PC-9 (cell line): Measurements from ENCODE around the gene STMN3. TPM values are rescaled to one million over a fixed set of nuclear protein-coding genes. Genes with fewer than 3 reads are reported as not detected.

Experiments
- BruUV-seq: library from RNA; stranded (reverse); fragments of 400-500 nt; replicated peaks from 2 replicates; lab custom pipeline; 2021; lab: Mats Ljungman, UMichigan
- CTCF ChIA-PET: fragments of 300-600 bp; sonication (Branson Sonifier 250); formaldehyde crosslinking; loops from one replicate; lab custom pipeline; 2022; ENCODE audit warnings: antibody characterized with exemption; lab: Charles Lee
- POLR2A ChIA-PET: fragments of 300-600 bp; sonication (Branson Sonifier 250); formaldehyde crosslinking; loops from one replicate; lab custom pipeline; 2022; ENCODE audit warnings: antibody characterized with exemption; ENCODE audit not compliant: unreplicated experiment; lab: Charles Lee
- DNase-seq, 2 experiments: peaks; one replicate each; pipeline versions ENCODE4 v3.0.0 to v3.0.0-alpha.2; 2015 to 2022; ENCODE audit warnings: mixed read lengths in 1 of 2
- H2AFZ ChIP-seq: fragments of 200-600 bp; sonication (generic); 2 replicates; pipeline ENCODE4 v1.8.1; 2017; ENCODE audit warnings: antibody characterized with exemption
- H3F3A ChIP-seq: fragments of 200-600 bp; sonication (generic); 2 replicates; pipeline ENCODE4 v1.8.1; 2017; ENCODE audit warnings: antibody characterized with exemption, mild to moderate bottlenecking, low read depth; ENCODE audit not compliant: insufficient read depth
- H3K27ac ChIP-seq: fragments of 200-600 bp; sonication (generic); 2 replicates; pipeline ENCODE4 v1.6.1; 2016; ENCODE audit warnings: mixed run types
- H3K27me3 ChIP-seq: fragments of 200-600 bp; sonication (generic); 2 replicates; pipeline ENCODE4 v1.6.1; 2016; ENCODE audit warnings: low read depth, mixed run types; ENCODE audit not compliant: insufficient read depth
- H3K36me3 ChIP-seq: fragments of 200-600 bp; sonication (generic); 2 replicates; pipeline ENCODE4 v1.6.1; 2016; ENCODE audit warnings: low read depth, mixed run types
- H3K4me1 ChIP-seq: fragments of 200-600 bp; sonication (generic); replicated peaks from 2 replicates; pipeline ENCODE4 v1.6.1; 2016; ENCODE audit warnings: mixed run types; ENCODE audit not compliant: insufficient read depth
- H3K4me2 ChIP-seq: fragments of 200-600 bp; sonication (generic); 2 replicates; pipeline ENCODE4 v1.6.1; 2017; ENCODE audit warnings: mixed run types
- H3K4me3 ChIP-seq: fragments of 200-600 bp; sonication (generic); 2 replicates; pipeline ENCODE4 v1.6.1; 2016; ENCODE audit warnings: mixed run types
- H3K79me2 ChIP-seq: fragments of 200-600 bp; sonication (generic); 2 replicates; pipeline ENCODE4 v1.6.1; 2017; ENCODE audit warnings: low read depth, mixed run types
- H3K9me2 ChIP-seq: fragments of 200-600 bp; sonication (generic); 2 replicates; pipeline ENCODE4 v1.8.1; 2017; ENCODE audit warnings: mild to moderate bottlenecking; ENCODE audit not compliant: insufficient read depth
- H3K9me3 ChIP-seq: fragments of 200-600 bp; sonication (generic); 2 replicates; pipeline ENCODE4 v1.8.1; 2016; ENCODE audit warnings: low read depth; ENCODE audit not compliant: insufficient read depth
- H4K20me1 ChIP-seq: fragments of 200-600 bp; sonication (generic); 2 replicates; pipeline ENCODE4 v1.8.1; 2017; ENCODE audit not compliant: insufficient read depth
- CTCF ChIP-seq: fragments of 200-600 bp; sonication (generic); conservative IDR thresholded peaks from 2 replicates; pipeline ENCODE4 v1.6.1; 2017; ENCODE audit warnings: mixed run types, antibody characterized with exemption, mild to moderate bottlenecking, moderate library complexity
- EZH2 ChIP-seq: fragments of 200-600 bp; sonication (generic); IDR thresholded peaks from 2 replicates; pipeline ENCODE4 v1.8.0; 2017; ENCODE audit warnings: antibody characterized with exemption, low read depth
- intact Hi-C: fragments of 100-400 bp; cut with micrococcal nuclease; formaldehyde crosslinking; loops from one replicate; pipeline ENCODE4 v1.10.0; 2022; ENCODE audit not compliant: unreplicated experiment
- total RNA-seq: library from RNA; stranded (reverse); gene quantifications from 2 replicates; pipeline ENCODE4 v1.2.3, GENCODE V29; 2021

Gene STMN3
- total RNA-seq, 1 experiment from 2014 or later, result 24.3 TPM

- 0 out of 2 replicates have a peak overlapping the region, but pooled peaks have one; percentile 10 for H3K4me2 ChIP-seq
- H3K27me3 ChIP-seq, result no peaks in the 10 kb centered on the region
- peaks cover 64% of the 10 kb centered on the region for H3K4me1 ChIP-seq
- no peak overlapping the region for H2AFZ ChIP-seq
- H3F3A ChIP-seq, result peaks cover 45% of the 10 kb centered on the region
- peaks cover 9% of the 10 kb centered on the region; the same call in 1 of the 2 replicates for H3K79me2 ChIP-seq
- CTCF ChIA-PET, result interaction anchor here (0.5 kb wide), 1 partner anchor 235 kb away, joined by 4 read pairs; no protein-coding TSS in a partner anchor
- POLR2A ChIA-PET, result interaction anchor here (0.6 to 0.8 kb wide), 4 partner anchors 12 to 100 kb away, joined by 4 to 8 read pairs (median 6); no protein-coding TSS in a partner anchor
- 0 out of 2 replicates have a peak, but pooled peaks cover 3% of the 10 kb centered on the region for H3K36me3 ChIP-seq
- intact Hi-C loops, result loop anchor here (10.0 kb wide), 1 partner anchor 102 kb away; no protein-coding TSS in a partner anchor
- TF ChIP-seq EZH2 (no peak), CTCF (no peak)
- H3K9me2 ChIP-seq, result no peaks in the 10 kb centered on the region
- no TSS peak for BruUV-seq
- peak in 1 of 2 experiments; percentile 73 for DNase-seq
- H3K4me3 ChIP-seq, result no peak overlapping the region
- no peak overlapping the region for H3K27ac ChIP-seq
- H4K20me1 ChIP-seq, result no peaks in the 10 kb centered on the region
- no peaks in the 10 kb centered on the region for H3K9me3 ChIP-seq
These were observed 33.5 kb upstream of the STMN3 start for GRCh38 chr20:63686492-63687321.

GRCh38 chr20:63686094-63686491, 32.9 kb upstream of the STMN3 start:
- Histone ChIP-seq H3F3A (peaks cover 45% of the 10 kb centered on the region), H3K79me2 (peaks cover 9% of the 10 kb centered on the region; the same call in 1 of the 2 replicates), H3K4me2 (no peak overlapping the region), H4K20me1 (no peaks in the 10 kb centered on the region), H3K9me2 (no peaks in the 10 kb centered on the region), H2AFZ (no peak overlapping the region), H3K4me1 (peaks cover 64% of the 10 kb centered on the region), H3K9me3 (no peaks in the 10 kb centered on the region), H3K36me3 (0 out of 2 replicates have a peak, but pooled peaks cover 3% of the 10 kb centered on the region), H3K27me3 (no peaks in the 10 kb centered on the region), H3K4me3 (no peak overlapping the region), H3K27ac (no peak overlapping the region)
- ChIA-PET CTCF (interaction anchor here (0.5 kb wide), 1 partner anchor 234 kb away, joined by 4 read pairs; no protein-coding TSS in a partner anchor), POLR2A (no interaction called here)
- no TSS peak for BruUV-seq
- DNase-seq, result no peak
- intact Hi-C loops, result loop anchor here (10.0 kb wide), 1 partner anchor 101 kb away; no protein-coding TSS in a partner anchor
- no peak for TF ChIP-seq CTCF
- no peak for TF ChIP-seq EZH2

- Histone ChIP-seq H3K27ac (no peak overlapping the region), H3K4me3 (no peak overlapping the region), H3F3A (peaks cover 45% of the 10 kb centered on the region), H4K20me1 (no peaks in the 10 kb centered on the region), H3K9me3 (no peaks in the 10 kb centered on the region), H3K36me3 (0 out of 2 replicates have a peak, but pooled peaks cover 3% of the 10 kb centered on the region), H3K79me2 (peaks cover 9% of the 10 kb centered on the region; the same call in 1 of the 2 replicates), H3K4me1 (peaks cover 64% of the 10 kb centered on the region), H2AFZ (no peak overlapping the region), H3K9me2 (no peaks in the 10 kb centered on the region), H3K4me2 (no peak overlapping the region), H3K27me3 (no peaks in the 10 kb centered on the region)
- POLR2A ChIA-PET, result no interaction called here
- CTCF ChIA-PET, result no interaction called here
- BruUV-seq, result no TSS peak
- intact Hi-C loops, result loop anchor here (10.0 kb wide), 1 partner anchor 101 kb away; no protein-coding TSS in a partner anchor
- no peak for TF ChIP-seq EZH2
- TF ChIP-seq CTCF, result no peak
- DNase-seq, result no peak
These were observed 32.2 kb upstream of the STMN3 start for GRCh38 chr20:63685269-63686026.
